Stimulated activated effector memory CD8-positive, alpha-beta T cell treated with anti-CD3 and anti-CD28 coated beads, Interleukin-12 subunit alpha, Interleukin-12 subunit beta, amount 100 ng/mL, for 72 hours (primary cell): ENCODE results near the gene TCF21.
"Not testable (repeated sequence)": the region's sequence is repeated elsewhere in the genome, so short reads cannot be mapped to it uniquely, and the experiment has no call there.

Source experiments
- ATAC-seq: fragments of 150-1000 bp; cut with Tn5 transposase; 2 replicates; pipeline ENCODE4 v1.10.0; 2021
- DNase-seq, 2 donors: peaks; one replicate each; pipeline ENCODE4 v3.0.0; 2021 to 2022; ENCODE audit warnings: low spot score in 2 of 2
- H3K27ac Mint-ChIP-seq: one replicate; pipeline ENCODE4 v1.8.0; 2022; ENCODE audit warnings: mild to moderate bottlenecking, mixed read lengths
- H3K36me3 Mint-ChIP-seq: one replicate; pipeline ENCODE4 v1.8.0; 2022; ENCODE audit warnings: mild to moderate bottlenecking, mixed read lengths
- H3K4me1 Mint-ChIP-seq: one replicate; pipeline ENCODE4 v1.8.0; 2022; ENCODE audit warnings: mixed read lengths
- H3K4me3 Mint-ChIP-seq: one replicate; pipeline ENCODE4 v1.8.0; 2022; ENCODE audit warnings: mild to moderate bottlenecking, mixed read lengths
- H3K9me3 Mint-ChIP-seq: one replicate; pipeline ENCODE4 v1.8.0; 2022; ENCODE audit warnings: mixed read lengths

TCF21 gene

DNA sequence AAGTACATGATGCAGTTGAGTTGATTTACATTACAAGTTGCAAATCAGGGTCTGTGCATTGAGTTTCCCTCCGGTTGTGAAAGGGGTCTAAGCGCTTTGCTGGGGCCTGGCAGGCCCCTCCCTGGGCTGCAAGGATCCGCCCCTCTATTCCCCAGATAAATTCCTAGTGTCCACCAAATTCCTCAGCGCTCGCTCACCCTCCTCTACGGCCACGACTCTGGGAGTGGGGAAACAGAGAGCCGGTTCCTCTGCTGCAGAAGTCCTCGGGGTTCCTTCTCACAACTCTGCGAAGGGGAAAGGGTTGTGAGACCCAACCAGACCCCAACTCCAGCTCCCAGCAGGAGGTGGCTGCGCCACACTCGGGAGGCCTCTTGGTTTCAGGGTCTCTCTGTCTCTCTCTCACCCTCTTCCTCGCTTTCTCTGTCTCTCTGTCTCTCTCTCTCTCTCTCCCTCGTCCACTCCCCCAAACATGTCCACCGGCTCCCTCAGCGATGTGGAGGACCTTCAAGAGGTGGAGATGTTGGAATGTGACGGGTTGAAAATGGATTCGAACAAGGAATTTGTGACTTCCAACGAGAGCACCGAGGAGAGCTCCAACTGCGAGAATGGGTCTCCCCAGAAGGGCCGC, at the start of gene TCF21:
Gene TCF21, plus strand, starts transcription at position 185 of the 628 bp plus-strand sequence. Its CDS starts 285 bp downstream, at position 470.
- peaks cover 39% of the 10 kb centered on the region for H3K4me1 Mint-ChIP-seq
- no peaks in the 10 kb centered on the region for H3K9me3 Mint-ChIP-seq
- DNase-seq (no peak), ATAC-seq (no peak)
- peak within 1 kb of the TSS; percentile 21 for H3K4me3 Mint-ChIP-seq
- H3K36me3 Mint-ChIP-seq, result peaks cover 4% of the 10 kb centered on the region
- no peak within 1 kb of the TSS for H3K27ac Mint-ChIP-seq

DNA sequence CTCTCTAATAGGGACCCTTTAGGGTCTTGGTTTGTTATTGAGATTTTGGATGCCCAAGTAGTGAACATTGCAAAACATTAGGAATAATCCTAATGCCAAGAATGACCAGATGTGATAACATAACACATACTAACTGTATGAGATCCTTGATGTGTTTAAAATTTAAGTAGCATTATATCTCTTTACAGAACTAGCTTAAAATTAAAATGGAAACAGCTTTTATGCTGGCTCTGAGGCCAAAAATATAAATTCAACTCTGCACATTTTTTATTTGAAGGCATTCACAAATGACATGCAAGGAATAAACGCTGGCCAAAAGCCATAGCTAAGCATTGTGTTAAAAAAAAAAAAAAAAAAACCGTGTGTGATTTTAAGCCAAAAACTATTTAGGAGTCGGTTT, 47.7 kb upstream of the TCF21 start:
- peaks cover 7% of the 10 kb centered on the region for H3K4me1 Mint-ChIP-seq
- H3K9me3 Mint-ChIP-seq, result no peaks in the 10 kb centered on the region
- H3K36me3 Mint-ChIP-seq, result no peaks in the 10 kb centered on the region
- no peak overlapping the region for H3K27ac Mint-ChIP-seq
- DNase-seq, result no peak
- ATAC-seq, result no peak
- no peak overlapping the region for H3K4me3 Mint-ChIP-seq

DNA sequence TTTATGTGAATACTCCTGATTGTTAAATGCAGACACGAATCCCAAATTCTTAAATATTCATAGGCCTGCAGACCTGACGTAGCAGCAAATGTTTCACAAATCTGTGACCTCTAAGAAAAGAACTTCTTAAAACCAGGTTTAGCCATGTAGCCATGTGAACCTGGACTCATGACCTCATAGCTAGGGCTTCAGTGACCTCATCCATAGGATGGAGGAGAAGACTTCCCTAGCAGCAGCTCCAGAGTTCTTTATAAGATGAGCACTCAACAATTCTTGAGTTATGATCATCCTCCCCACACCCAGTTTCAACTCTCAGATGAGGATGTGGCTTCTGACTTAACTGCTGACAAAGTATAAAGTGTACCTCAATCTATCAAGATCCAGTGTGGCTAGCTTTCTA, 45.8 kb upstream of the TCF21 start:
- no peak overlapping the region for H3K27ac Mint-ChIP-seq
- no peak for ATAC-seq
- no peak for DNase-seq

DNA sequence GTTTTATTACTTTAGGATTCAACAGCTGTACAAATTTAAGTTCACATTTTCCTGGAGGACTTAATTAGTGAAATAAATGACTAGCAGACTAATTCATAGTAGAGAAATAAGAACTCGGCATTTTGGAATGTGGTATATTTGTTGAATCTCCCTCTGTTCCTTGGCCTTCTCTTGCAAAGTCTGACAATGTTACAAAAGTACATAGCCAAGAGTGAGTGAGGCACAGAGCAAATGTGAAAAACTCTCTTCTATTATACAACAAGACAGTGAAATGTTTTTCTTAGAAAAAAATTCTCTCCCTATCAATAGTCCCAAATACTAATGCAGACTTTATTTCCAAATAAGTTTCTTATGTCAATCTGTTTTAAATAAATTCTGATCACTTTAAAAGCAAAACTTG, 44.2 kb upstream of the TCF21 start:
- Mint-ChIP-seq H3K4me3 (no peak overlapping the region), H3K27ac (no peak overlapping the region), H3K36me3 (no peaks in the 10 kb centered on the region), H3K4me1 (no peaks in the 10 kb centered on the region), H3K9me3 (no peaks in the 10 kb centered on the region)
- DNase-seq (no peak), ATAC-seq (no peak)

More for the DNA sequence above, 45.8 kb upstream of the TCF21 start:
- Mint-ChIP-seq H3K4me1 (peaks cover under 1% of the 10 kb centered on the region), H3K4me3 (no peak overlapping the region), H3K9me3 (no peaks in the 10 kb centered on the region), H3K36me3 (no peaks in the 10 kb centered on the region)

DNA sequence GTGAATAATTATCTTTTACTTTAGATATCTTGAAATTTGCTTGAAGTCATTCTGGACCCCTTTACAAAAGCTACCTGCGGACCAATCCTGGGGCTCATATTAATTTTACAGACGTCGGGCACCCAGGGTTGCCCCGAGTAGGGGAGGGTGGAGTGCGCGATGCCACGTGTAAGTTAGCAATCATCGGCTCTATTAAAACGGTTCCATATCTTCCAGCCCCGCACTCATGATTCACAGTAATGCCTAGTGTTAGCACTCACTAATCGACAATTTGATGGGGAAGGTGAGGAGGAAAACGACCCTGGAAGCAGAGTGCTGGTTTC, 34.9 kb upstream of the TCF21 start:
- Mint-ChIP-seq H3K9me3 (no peaks in the 10 kb centered on the region), H3K27ac (no peak overlapping the region), H3K4me1 (peaks cover 8% of the 10 kb centered on the region), H3K36me3 (no peaks in the 10 kb centered on the region), H3K4me3 (no peak overlapping the region)
- DNase-seq (no peak), ATAC-seq (no peak)

DNA sequence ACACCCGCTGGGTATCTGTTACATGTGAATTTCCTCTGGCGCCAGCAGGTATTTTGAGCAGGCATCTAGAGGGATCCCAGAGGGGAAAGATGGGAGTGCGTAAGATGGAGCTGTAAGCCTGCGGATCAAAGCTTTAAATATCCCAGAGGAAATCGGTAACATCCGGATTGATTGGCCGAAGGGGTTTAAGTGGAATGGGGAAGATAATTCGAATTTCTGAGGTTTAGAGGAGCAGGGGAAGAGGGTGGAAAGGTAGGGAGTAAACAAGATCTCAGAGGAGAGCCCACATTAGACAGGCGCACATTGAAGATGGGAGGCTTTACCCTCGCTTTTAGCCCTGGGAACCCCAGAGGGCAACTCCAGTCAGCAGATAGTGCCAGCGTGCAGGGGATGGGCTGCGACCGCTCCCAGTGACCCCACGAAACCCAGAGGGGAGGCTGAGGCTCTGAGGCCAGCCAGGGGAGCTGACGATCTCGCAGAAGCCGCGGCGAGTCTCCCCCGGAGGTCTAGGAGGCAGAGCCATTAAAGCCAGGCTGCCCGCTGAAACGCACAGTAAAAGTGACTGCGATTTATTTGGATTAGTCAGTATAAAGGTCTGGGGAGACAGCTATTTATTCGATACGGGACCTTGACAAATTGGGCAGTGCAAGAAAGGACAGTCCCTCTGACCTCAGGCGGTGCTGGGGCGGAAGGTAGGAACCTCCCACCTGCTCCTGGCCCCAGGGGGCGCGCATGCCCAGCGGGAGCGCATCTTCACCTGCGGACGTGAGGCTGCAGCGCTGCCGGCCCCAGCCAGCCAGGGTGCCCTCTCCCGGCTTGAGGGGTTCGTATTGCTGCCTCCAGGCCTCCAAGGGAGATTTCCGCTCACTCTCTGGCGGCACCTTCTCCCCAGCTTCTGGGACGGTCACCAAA, 34.3 kb upstream of the TCF21 start:
- DNase-seq (no peak), ATAC-seq (peak; percentile 32)
- no peaks in the 10 kb centered on the region for H3K9me3 Mint-ChIP-seq
- peak overlapping the region; percentile 17 for H3K4me3 Mint-ChIP-seq
- no peaks in the 10 kb centered on the region for H3K36me3 Mint-ChIP-seq
- H3K4me1 Mint-ChIP-seq, result peaks cover 8% of the 10 kb centered on the region
- no peak overlapping the region for H3K27ac Mint-ChIP-seq

DNA sequence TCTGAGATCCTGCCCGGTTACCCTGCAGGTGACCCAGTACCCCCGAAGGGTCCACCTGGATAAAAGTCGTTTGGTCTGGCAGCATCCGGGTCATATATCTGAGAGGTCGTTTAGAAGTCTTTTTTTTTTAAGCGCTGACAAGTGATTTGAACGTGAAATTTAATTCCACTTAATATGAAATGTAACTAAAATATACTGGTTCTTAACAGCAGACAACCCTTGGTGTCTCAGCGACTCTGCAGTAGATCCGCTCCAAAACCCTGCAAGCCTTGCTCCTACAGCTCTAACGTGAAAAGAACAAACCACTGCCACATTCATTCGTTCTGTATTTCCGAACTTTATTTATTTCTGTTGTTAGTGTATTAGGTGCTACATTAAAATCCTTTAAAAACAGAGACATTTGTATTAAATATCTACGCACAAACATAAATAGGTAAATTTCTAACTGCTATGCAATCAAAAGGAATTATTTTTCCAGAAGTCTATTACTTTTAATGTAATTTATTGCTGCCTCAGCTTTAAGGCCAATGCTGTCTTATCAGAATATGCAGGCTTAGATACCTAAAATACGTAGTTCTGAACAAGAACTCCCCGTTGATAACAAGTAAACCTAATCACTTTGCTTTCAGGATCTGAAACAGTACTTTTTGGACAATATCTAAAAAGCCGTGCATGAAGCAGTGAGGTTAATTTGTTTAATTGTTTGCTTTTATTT, 33.5 kb upstream of the TCF21 start:
- H3K27ac Mint-ChIP-seq, result no peak overlapping the region
- DNase-seq, result no peak
- no peaks in the 10 kb centered on the region for H3K36me3 Mint-ChIP-seq
- H3K4me1 Mint-ChIP-seq, result peaks cover 8% of the 10 kb centered on the region
- no peaks in the 10 kb centered on the region for H3K9me3 Mint-ChIP-seq
- peak overlapping the region; percentile 17 for H3K4me3 Mint-ChIP-seq
- no peak for ATAC-seq

DNA sequence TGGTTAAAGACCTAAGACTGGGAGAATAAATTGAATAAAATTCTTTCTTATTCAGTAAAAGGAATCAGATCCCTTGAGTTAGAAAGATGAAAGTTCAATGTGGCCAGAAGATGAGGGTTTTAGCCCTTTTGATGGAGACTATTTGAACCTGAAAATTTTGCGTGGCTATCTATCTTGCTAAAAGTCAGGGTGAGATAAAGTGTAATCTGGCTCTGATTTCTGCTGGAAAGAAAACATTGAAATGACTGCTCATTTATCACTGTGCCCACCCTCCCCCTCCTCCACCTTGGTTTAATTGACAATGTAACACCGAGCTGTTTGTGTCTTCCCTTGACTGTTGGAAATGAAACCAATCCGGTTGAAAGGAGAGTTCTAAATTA, 32.9 kb upstream of the TCF21 start:
- H3K9me3 Mint-ChIP-seq, result no peaks in the 10 kb centered on the region
- H3K36me3 Mint-ChIP-seq, result no peaks in the 10 kb centered on the region
- no peak overlapping the region for H3K4me3 Mint-ChIP-seq
- peaks cover 8% of the 10 kb centered on the region for H3K4me1 Mint-ChIP-seq
- no peak for ATAC-seq
- H3K27ac Mint-ChIP-seq, result no peak overlapping the region
- DNase-seq, result no peak

DNA sequence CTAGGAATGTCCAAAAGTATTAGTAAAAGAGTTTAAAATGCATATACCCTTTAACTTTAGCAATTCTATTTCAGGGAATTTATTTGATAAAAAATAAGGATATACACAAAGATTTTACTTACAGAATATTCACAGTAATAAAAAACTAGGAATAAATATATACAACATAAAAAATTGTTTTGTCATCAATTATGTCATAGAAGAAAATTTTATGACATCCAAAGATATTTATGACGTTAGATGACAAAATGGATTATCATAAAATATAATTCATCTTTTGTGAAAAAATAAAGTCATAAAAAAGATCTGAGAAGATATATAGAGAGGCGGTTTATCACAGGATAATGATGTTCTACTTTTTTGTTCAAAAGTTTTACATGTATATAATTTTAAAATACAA, 32.0 kb upstream of the TCF21 start:
- H3K4me3 Mint-ChIP-seq, result no peak overlapping the region
- no peak for ATAC-seq
- H3K36me3 Mint-ChIP-seq, result no peaks in the 10 kb centered on the region
- H3K27ac Mint-ChIP-seq, result no peak overlapping the region
- no peak for DNase-seq
- H3K4me1 Mint-ChIP-seq, result peaks cover 8% of the 10 kb centered on the region
- H3K9me3 Mint-ChIP-seq, result peaks cover 4% of the 10 kb centered on the region

DNA sequence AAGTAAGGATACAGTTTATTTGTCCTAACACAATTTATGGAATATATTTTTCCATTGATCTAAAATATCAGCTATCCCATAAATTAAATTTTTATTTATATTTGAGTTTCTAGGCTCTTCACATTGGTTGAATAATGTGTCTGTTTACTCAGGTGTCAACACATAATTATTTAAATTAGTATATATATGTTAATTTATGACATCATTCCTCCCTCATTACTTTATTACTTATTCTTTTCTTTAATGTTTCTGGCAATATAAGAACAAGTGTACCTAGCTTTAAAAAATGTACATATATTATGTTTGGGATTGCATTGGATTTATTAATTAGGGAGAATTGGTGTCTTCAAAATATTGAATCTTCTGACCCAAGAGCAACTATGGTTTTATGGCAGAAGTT, 31.2 kb upstream of the TCF21 start:
- Mint-ChIP-seq H3K27ac (no peak overlapping the region), H3K9me3 (peaks cover 11% of the 10 kb centered on the region), H3K4me1 (peaks cover 8% of the 10 kb centered on the region), H3K4me3 (no peak overlapping the region), H3K36me3 (no peaks in the 10 kb centered on the region)
- DNase-seq (no peak), ATAC-seq (no peak)

DNA sequence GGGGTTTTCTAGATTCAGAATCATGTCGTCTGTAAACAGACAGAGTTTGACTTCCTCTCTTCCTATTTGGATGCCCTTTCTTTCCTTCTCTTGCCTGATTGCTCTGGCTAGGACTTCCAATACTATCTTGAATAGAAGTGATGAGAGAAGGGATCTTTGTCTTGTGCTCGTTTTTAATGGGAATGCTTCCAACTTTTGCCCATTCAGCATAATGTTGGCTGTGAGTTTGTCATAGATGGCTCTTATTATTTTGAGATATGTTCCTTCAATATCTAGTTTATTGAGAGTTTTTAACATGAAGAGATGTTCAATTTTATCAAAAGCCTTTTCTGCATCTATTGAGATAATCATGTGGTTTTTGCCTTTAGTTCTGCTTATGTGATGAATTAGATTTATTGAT, 27.6 kb upstream of the TCF21 start:
- ATAC-seq, DNase-seq, H3K27ac Mint-ChIP-seq, H3K36me3 Mint-ChIP-seq, H3K4me3 Mint-ChIP-seq, H3K4me1 Mint-ChIP-seq: not testable (repeated sequence)
- peaks cover 17% of the 10 kb centered on the region for H3K9me3 Mint-ChIP-seq

DNA sequence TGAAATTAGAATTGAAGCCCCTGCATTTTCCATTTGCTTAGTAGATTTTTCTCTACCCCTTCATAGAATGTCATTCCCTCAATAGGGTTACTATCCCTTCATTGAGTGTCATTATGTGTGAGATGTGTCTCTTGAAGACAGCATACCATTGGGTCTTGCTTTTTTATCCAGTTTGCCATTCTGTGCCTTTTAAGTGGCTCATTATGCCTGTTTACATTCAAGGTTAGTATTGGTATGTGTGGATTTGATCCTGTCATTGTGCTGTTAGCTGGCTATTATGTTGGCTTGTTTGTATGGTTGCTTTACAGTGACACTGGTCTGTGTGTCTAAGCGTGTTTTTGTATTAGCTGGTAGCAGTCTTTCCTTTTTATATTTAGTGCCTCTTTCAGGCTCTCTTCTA, 25.7 kb upstream of the TCF21 start:
- Mint-ChIP-seq H3K4me3 (no peak overlapping the region), H3K27ac (no peak overlapping the region), H3K36me3 (no peaks in the 10 kb centered on the region), H3K9me3 (peaks cover 17% of the 10 kb centered on the region), H3K4me1 (no peaks in the 10 kb centered on the region)
- ATAC-seq (no peak), DNase-seq (no peak)

DNA sequence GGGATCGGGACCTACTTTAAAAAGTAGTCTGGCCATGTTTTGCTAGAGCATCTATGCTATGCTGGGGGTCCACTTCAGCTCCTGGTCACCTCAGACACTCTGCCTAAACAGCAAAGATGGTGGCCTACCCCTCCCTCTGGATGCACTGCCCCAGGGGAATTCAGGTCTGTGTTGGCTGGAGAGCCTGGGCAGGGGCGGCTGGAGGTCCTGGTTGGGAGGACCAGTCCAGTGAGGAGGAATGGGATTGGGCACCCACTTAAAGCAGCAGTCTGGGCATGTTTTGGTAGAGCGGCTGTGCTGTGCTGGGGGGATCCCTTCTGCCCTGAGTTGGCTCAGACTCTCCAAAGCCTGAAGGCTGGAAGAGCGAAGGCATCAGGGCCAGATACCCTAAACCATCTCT, 23.2 kb upstream of the TCF21 start:
- H3K36me3 Mint-ChIP-seq, result no peaks in the 10 kb centered on the region
- DNase-seq (no peak), ATAC-seq (no peak)
- no peak overlapping the region for H3K27ac Mint-ChIP-seq
- peaks cover 17% of the 10 kb centered on the region for H3K9me3 Mint-ChIP-seq
- H3K4me3 Mint-ChIP-seq, result no peak overlapping the region
- no peaks in the 10 kb centered on the region for H3K4me1 Mint-ChIP-seq

DNA sequence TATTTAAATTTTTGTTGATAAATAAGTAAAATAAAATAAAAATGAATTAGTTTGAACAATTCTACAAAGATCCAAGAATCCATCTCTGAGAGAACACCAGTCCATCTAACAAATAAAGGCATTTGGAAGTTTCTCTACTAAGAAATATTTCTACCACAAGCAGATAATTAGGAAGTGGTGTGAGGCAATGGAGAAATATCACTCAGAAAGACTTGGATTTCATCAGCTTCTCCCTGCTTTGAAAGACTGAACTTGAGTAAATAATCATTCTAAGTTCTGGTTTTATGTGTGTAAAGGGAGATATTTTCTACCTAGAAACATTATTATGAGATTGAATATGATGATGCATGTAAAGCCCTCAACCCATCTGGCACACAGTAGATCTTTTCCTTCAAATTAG, 17.8 kb upstream of the TCF21 start:
- Mint-ChIP-seq H3K36me3 (no peaks in the 10 kb centered on the region), H3K27ac (no peak overlapping the region), H3K4me3 (no peak overlapping the region), H3K9me3 (no peaks in the 10 kb centered on the region), H3K4me1 (no peaks in the 10 kb centered on the region)
- ATAC-seq (no peak), DNase-seq (no peak)

DNA sequence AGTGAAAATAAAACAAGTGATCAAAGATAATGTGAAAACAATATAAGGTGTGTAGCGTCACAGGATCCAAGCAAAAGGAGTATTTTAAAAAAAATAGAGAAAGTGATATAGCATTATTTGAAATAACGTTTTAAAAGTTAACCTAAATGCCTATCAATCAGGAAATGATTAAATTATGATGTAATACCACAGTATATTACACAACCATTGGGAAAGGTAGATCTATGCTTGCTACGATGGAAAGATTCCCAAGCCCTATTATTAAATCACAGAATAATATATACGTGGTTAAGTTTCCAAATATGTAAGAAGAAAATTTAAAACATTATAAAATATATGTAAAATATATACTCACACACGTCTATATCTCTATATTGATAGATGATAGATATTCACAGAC, 15.4 kb upstream of the TCF21 start:
- H3K4me1 Mint-ChIP-seq, result no peaks in the 10 kb centered on the region
- DNase-seq (no peak), ATAC-seq (no peak)
- H3K9me3 Mint-ChIP-seq, result no peaks in the 10 kb centered on the region
- no peak overlapping the region for H3K4me3 Mint-ChIP-seq
- H3K27ac Mint-ChIP-seq, result no peak overlapping the region
- no peaks in the 10 kb centered on the region for H3K36me3 Mint-ChIP-seq

DNA sequence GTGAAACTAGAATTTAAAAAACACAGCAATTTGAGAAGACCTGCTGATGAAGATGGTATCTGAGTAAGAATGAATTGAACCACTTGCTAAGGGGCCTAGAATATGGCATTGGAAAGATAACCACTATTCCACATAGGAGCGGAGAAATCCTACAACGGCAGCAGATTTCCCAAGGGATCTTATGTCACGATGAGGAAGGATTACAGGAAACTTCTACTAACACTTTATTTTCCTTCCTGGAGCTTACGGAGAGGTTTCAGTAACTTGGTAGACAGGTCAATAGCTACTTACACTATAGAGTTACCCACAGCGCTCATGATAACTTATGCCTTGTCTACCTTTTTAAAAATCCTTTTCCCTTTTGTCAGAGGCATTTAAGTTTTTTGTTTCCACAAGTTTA, 11.8 kb upstream of the TCF21 start:
- no peaks in the 10 kb centered on the region for H3K36me3 Mint-ChIP-seq
- H3K27ac Mint-ChIP-seq, result no peak overlapping the region
- H3K4me3 Mint-ChIP-seq, result no peak overlapping the region
- no peak for ATAC-seq
- DNase-seq, result no peak
- no peaks in the 10 kb centered on the region for H3K9me3 Mint-ChIP-seq
- H3K4me1 Mint-ChIP-seq, result no peaks in the 10 kb centered on the region
